NCI-H2227 (cell line): Measurements from ENCODE around the gene ZNF385B.
A peak's percentile ranks its signal among the peaks of the same experiment; 100 is the strongest.
"Not testable (repeated sequence)": the region's sequence is repeated elsewhere in the genome, so short reads cannot be mapped to it uniquely, and the experiment has no call there.

ENCODE experiments used
- DNase-seq: peaks from one replicate; lab custom pipeline; 2025; ENCODE audit not compliant: unreplicated experiment; lab: John Stamatoyannopoulos, UW

Gene ZNF385B

GRCh38 chr2:179804206-179804605, 57.2 kb downstream of the ZNF385B start:
- DNase-seq, result peak; percentile 53

- no peak for DNase-seq
These were observed 59.1 kb downstream of the ZNF385B start for GRCh38 chr2:179802051-179802882.

GRCh38 chr2:179800776-179801175, 60.6 kb downstream of the ZNF385B start:
- DNase-seq, result no peak

GRCh38 chr2:179796213-179797007, 65.0 kb downstream of the ZNF385B start:
- no peak for DNase-seq

- no peak for DNase-seq
These were observed 67.5 kb downstream of the ZNF385B start for GRCh38 chr2:179793902-179794301.

GRCh38 chr2:179793238-179793637, 68.2 kb downstream of the ZNF385B start:
- DNase-seq, result no peak

DNA sequence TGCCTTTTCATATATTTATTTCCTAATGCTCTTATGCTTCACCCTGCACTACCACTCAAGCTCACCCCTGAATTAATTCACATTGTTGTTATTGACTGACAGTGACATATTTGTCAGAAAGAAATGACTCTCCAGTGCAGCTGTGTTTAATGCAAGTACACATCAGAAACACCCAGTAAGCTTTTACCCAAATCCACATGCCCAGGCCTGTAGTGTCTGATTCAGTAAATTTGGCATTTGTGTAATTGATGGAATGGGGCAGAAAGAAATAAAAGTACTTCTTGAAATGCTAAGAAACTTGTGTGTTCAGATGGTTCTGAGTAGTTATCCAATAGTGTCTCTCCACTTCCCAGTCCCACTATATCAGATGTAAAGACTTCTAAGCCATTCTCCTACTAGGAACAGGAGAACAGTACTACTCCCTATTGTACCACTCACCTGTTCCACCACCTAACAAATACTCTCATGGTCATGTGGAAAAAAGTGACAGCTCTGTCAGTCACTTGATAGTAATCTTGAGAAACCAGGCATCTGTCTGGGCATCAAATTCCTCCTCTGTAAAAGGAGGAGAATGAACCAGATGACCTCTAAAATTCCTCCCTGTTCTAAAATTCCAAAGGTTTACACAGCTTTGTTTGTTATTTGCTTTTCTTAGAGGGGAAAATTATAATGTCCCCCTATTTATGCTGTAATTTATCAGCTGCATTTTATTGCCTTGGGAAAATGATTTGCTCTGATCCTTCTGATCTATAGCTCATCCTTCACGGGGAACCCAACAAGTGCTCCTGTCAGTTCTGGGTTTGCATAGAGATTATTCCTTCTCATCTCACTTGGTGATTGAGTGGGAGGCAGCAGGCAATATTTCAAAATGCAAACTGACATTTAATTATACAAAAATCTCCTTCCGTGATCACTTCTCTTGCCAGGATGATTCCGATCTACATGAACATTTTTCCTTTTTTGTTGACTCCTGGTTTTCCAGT, 70.9 kb downstream of the ZNF385B start:
- DNase-seq, result no peak

GRCh38 chr2:179788104-179788503, 73.3 kb downstream of the ZNF385B start:
- no peak for DNase-seq

- no peak for DNase-seq
These were observed 73.8 kb downstream of the ZNF385B start for GRCh38 chr2:179787601-179788000.

DNA sequence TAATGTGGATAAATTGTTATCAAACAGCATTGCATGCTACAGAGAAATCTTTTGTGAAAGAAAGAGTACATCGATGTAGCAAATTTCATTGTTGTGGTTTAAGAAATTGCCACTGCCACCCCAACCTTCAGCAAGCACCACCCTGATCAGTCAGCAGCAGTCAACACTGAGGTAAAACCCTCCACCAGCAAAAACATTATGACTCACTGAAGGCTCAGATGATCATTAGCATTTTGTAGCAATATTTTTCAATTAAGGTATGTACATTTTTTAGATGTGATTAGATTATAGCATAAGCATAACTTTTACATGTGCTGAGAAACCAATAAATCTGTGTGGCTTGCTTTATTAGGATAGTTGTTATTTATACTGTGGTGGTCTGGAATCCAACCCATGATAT, 75.5 kb downstream of the ZNF385B start:
- no peak for DNase-seq

DNA sequence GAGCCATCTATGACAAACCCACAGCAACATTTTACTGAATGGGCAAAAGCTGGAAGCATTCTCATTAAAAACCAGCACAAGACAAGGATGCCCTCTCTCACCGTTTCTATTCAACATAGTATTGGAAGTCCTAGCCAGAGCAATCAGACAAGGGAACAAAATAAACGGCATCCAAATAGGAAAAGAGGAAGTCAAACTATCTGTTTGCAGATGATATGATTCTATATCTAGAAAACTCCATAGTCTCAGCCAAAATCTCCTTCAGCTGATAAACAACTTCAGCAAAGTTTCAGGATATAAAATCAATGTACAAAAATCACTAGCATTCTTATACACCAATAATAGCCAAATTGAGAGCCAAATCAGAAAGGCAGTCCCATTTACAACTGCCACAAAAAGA, 79.1 kb downstream of the ZNF385B start:
- not testable (repeated sequence) for DNase-seq

DNA sequence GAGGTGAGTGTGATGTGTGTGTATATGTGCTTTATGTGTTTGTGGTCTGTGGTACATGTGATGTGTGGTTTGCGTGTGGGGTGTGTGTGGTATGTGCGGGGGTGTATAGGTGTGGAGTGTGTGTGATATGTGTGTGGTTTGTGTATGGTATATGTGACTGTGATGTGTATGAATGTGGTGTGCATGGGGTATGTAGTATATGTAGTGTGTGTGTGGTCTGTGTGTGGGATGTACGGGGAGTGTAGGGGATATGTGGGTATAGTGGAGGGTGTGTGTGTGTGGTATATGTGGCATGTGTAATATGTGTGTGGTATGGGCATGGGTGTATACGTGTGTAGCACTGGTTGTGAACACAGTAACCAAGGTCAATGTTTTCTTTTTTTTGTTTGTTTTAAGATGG, 87.4 kb downstream of the ZNF385B start:
- DNase-seq, result no peak

DNA sequence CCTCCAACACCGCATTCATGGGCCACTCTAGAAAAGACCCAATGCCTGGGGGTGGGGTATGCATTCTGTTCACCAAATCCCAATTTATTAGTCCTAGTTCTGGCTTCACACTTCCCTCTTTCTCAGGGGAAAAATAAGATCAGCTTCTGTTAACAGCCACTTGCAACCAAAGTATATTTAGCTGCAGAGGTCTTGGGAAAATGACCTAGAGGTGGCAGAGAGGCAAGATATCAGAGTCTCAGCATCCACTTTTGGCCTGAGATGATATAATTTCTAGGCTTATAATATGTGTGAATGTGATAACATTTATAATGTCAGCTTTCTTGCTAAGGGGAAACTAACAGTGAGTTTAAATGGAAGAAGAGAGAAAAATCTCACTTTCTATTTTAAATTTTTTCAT, 89.1 kb downstream of the ZNF385B start:
- DNase-seq, result no peak

- no peak for DNase-seq
These were observed 89.6 kb downstream of the ZNF385B start for GRCh38 chr2:179771791-179772190.

- DNase-seq, result no peak
These were observed 91.4 kb downstream of the ZNF385B start for GRCh38 chr2:179770029-179770428.

DNA sequence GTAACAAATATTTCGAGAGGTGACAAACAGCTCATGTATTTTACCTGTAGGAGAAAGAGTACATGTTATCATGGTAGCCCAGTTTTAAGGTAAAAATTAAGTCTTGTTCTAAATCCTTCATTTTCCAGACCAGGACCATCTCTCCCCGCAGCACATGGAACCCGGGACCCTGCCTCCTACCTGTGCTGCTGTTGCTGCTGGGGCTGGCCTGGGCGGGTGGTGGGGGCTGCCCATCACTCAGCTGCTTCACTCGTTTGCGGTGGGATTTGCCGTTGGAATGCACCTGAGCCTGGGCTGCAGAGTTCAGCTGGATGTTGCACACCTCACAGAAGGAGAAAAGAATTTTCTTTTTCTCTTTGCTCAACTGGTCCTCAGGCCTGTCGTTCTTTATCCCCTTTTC, 92.1 kb downstream of the ZNF385B start:
- DNase-seq, result no peak

- DNase-seq, result no peak
These were observed 92.6 kb downstream of the ZNF385B start for GRCh38 chr2:179768765-179769164.

DNA sequence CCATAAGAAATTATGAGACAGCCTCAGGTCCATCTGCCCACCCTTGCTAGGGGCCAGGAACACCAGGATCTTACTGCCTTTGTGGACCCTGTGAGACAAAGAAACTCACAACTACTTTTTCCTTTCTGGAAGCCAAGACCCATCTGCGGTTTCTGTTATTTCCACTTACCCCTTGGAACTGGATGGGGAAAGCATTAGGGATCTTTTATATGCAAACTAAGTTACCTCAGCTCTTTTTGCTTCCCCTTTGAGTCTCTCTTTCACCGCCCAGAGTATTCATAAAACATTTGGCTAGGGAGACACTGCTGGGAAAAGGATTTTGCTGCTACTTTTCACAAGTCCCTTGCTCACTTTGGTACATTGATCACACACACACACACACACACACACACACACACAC, 95.7 kb downstream of the ZNF385B start:
- DNase-seq, result no peak

GRCh38 chr2:179764710-179765109, 96.7 kb downstream of the ZNF385B start:
- no peak for DNase-seq

- no peak for DNase-seq
These were observed 102.8 kb downstream of the ZNF385B start for GRCh38 chr2:179758636-179759035.

- DNase-seq, result peak; percentile 63
These were observed 110.1 kb downstream of the ZNF385B start for GRCh38 chr2:179751163-179751809.
